Caco-2 (cell line): ENCODE data around the gene ORAI3. TPM values are rescaled to one million over a fixed set of nuclear protein-coding genes. Genes with fewer than 3 reads are reported as not detected.

Source experiments
- BruUV-seq: library from RNA; stranded (reverse); fragments of 400-500 nt; replicated peaks from 2 replicates; lab custom pipeline; 2021; lab: Mats Ljungman, UMichigan
- CTCF ChIA-PET: fragments of 300-600 bp; sonication (Branson Sonifier 250); formaldehyde crosslinking; loops from one replicate; lab custom pipeline; 2022; ENCODE audit warnings: antibody characterized with exemption; lab: Charles Lee
- POLR2A ChIA-PET: fragments of 300-600 bp; sonication (Branson Sonifier 250); formaldehyde crosslinking; loops from one replicate; lab custom pipeline; 2022; ENCODE audit warnings: antibody characterized with exemption; lab: Charles Lee
- DNase-seq, 2 experiments: peaks; one replicate each; pipeline versions ENCODE4 v3.0.0 to v3.0.0-alpha.2; 2020 to 2022
- H3K27me3 ChIP-seq: replicated peaks from 2 replicates; pipeline ENCODE4 v1.6.0; 2011; ENCODE audit warnings: low read length; ENCODE audit not compliant: control insufficient read depth, insufficient read depth
- H3K36me3 ChIP-seq: 2 replicates; pipeline ENCODE4 v1.5.1; 2011; ENCODE audit warnings: low read length; ENCODE audit not compliant: control insufficient read depth, insufficient read depth
- H3K4me1 ChIP-seq: fragments of 250-450 bp; sonication (Bioruptor Pico); 2 replicates; pipeline ENCODE4 v1.5.1; 2020; ENCODE audit warnings: mild to moderate bottlenecking
- H3K4me3 ChIP-seq: 2 replicates; pipeline ENCODE4 v1.5.1; 2011; ENCODE audit warnings: low read depth, mild to moderate bottlenecking, control low read depth, low read length
- H3K9me3 ChIP-seq: fragments of 250-450 bp; sonication (Bioruptor Pico); 2 replicates; pipeline ENCODE4 v1.5.1; 2020; ENCODE audit warnings: mild to moderate bottlenecking, moderate library complexity
- H3K27ac Mint-ChIP-seq: one replicate; pipeline ENCODE4 v1.8.0; 2022; ENCODE audit warnings: mixed read lengths; ENCODE audit not compliant: unreplicated experiment
- H3K27me3 Mint-ChIP-seq: one replicate; pipeline ENCODE4 v1.8.0; 2022; ENCODE audit warnings: mixed read lengths; ENCODE audit not compliant: insufficient read depth, unreplicated experiment
- H3K36me3 Mint-ChIP-seq: one replicate; pipeline ENCODE4 v1.8.0; 2022; ENCODE audit warnings: mild to moderate bottlenecking, mixed read lengths; ENCODE audit not compliant: insufficient read depth, unreplicated experiment
- H3K4me1 Mint-ChIP-seq: one replicate; pipeline ENCODE4 v1.8.0; 2022; ENCODE audit warnings: low read depth, mixed read lengths; ENCODE audit not compliant: unreplicated experiment
- H3K4me3 Mint-ChIP-seq: one replicate; pipeline ENCODE4 v1.8.0; 2022; ENCODE audit warnings: mild to moderate bottlenecking, moderate library complexity, mixed read lengths; ENCODE audit not compliant: unreplicated experiment
- H3K9me3 Mint-ChIP-seq: one replicate; pipeline ENCODE4 v1.8.0; 2022; ENCODE audit warnings: mixed read lengths; ENCODE audit not compliant: unreplicated experiment
- intact Hi-C: fragments of 100-400 bp; cut with micrococcal nuclease; formaldehyde crosslinking; loops from one replicate; pipeline ENCODE4 v1.10.0; 2022; ENCODE audit not compliant: unreplicated experiment
- total RNA-seq: library from RNA; stranded (reverse); gene quantifications from 2 replicates; pipeline ENCODE4 v1.2.3, GENCODE V29; 2022
- TF ChIP-seq, protein P1 (sequence below), 2 experiments: fragments of 200-600 bp in 1 of 2; IDR thresholded peaks; 1 replicate in 1 of 2; 2 replicates in 1 of 2; pipeline versions ENCODE4 v1.5.1 to v1.8.0; 2011 to 2022; ENCODE audit warnings: antibody characterized with exemption in 1 of 2, control low read depth in 1 of 2, inconsistent platforms in 1 of 2, low read depth in 1 of 2, low read length in 1 of 2, mild to moderate bottlenecking in 1 of 2, moderate library complexity in 1 of 2; ENCODE audit not compliant: insufficient read depth in 1 of 2, severe bottlenecking in 1 of 2, unreplicated experiment in 1 of 2

The ORAI3 gene
- total RNA-seq, 1 experiment from 2014 or later = 4.7 TPM

DNA sequence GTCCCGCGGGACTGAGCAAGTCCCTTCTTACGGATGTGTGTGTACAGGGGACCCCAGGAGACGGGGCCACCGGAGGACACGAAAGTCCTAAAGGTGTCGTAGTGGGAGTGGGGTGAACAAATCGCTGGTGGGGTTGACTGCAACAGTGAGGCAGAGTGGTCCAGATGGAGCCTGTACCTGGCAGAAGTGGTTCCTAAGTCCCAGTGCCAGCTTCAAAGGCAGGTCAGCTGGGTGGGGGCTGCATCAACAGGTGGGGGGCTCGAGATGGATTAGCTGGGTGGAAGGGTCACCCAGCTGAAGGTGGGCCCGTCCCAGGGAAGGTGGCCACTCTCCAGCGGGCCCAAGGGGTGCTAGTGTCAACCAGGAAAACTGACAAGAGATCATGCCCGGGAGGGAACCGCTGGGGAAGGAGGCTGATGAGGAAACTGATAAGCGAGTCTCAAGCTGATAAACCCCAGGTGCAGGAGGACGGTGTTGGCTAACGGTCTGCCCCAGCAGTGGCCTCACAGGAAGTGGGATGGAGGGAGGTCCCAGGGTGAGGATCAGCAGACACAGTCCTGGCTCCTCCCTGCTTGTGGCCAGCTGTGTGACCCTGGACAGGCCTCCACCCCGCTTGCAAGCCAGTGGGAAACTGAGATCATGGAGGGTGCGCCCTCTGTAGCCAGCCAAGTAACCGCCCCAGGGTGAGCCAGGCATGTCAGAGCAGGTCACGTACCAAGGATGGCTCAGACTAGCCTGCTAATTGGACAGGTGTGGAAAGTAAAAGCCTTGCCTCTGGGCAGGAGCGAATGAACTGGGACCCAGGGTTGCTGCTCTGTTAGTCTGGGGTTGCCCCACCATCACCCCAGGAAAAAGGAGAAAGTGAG, 1.0 kb downstream of the ORAI3 start:
- no peaks in the 10 kb centered on the region for H3K27me3 Mint-ChIP-seq
- H3K27ac Mint-ChIP-seq = peak overlapping the region; percentile 39
- H3K4me1 Mint-ChIP-seq = peaks cover 8% of the 10 kb centered on the region
- intact Hi-C loops = no loop called here
- peak; percentile 61 to 81 for DNase-seq
- peaks cover 12% of the 10 kb centered on the region for H3K4me1 ChIP-seq
- CTCF ChIA-PET = interaction anchor here (0.7 to 0.8 kb wide), 4 partner anchors 27 to 927 kb away, joined by 3 to 9 read pairs (median 6); no protein-coding TSS in a partner anchor
- no peaks in the 10 kb centered on the region for H3K9me3 Mint-ChIP-seq
- TF ChIP-seq, protein P1, sequence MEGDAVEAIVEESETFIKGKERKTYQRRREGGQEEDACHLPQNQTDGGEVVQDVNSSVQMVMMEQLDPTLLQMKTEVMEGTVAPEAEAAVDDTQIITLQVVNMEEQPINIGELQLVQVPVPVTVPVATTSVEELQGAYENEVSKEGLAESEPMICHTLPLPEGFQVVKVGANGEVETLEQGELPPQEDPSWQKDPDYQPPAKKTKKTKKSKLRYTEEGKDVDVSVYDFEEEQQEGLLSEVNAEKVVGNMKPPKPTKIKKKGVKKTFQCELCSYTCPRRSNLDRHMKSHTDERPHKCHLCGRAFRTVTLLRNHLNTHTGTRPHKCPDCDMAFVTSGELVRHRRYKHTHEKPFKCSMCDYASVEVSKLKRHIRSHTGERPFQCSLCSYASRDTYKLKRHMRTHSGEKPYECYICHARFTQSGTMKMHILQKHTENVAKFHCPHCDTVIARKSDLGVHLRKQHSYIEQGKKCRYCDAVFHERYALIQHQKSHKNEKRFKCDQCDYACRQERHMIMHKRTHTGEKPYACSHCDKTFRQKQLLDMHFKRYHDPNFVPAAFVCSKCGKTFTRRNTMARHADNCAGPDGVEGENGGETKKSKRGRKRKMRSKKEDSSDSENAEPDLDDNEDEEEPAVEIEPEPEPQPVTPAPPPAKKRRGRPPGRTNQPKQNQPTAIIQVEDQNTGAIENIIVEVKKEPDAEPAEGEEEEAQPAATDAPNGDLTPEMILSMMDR (IDR thresholded peaks at IDR 0.05; ENCODE audit: insufficient read depth in 1 of 2, low read depth in 1 of 2, low read length in 1 of 2, severe bottlenecking in 1 of 2, unreplicated experiment in 1 of 2) = no peak
- peak overlapping the region; percentile 74 for H3K4me3 Mint-ChIP-seq
- H3K36me3 ChIP-seq = no peaks in the 10 kb centered on the region
- BruUV-seq = TSS peak; percentile 11
- H3K4me3 ChIP-seq = peak overlapping the region; percentile 73
- H3K27me3 ChIP-seq = no peaks in the 10 kb centered on the region
- H3K9me3 ChIP-seq = no peaks in the 10 kb centered on the region
- peaks cover 45% of the 10 kb centered on the region for H3K36me3 Mint-ChIP-seq
- POLR2A ChIA-PET = interaction anchor here (0.6 kb wide), 3 partner anchors 10 to 493 kb away, joined by 3 to 7 read pairs (median 3); no protein-coding TSS in a partner anchor

DNA sequence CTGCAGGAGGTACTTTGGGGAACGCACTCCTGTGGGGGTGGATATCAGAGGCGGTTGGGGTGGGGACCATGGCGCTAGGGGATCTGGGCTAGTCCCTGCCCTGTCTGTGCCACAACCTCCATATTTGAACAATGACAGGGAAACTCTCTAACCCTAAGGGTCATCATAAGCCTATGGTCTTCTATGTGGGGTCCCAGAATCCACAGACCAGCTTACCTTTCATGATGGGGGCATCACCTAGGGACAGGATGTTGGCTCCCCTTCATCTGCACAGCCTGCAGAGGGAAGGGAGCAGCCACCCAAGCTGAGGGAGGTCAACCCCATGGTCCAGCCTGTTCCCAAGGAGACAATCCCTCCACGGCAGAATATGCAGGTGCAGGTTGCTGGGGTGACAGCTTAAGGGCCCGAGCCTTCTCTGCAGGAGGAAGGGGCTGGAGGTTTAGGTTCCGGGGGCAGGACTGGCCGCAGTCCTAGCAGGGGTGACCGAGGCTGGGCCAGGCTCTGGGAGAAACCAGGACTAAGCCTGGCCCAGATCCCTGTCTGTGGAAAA, 1.7 kb downstream of the ORAI3 start:
- intact Hi-C loops = no loop called here
- Mint-ChIP-seq H3K36me3 (peaks cover 38% of the 10 kb centered on the region), H3K9me3 (no peaks in the 10 kb centered on the region), H3K27me3 (no peaks in the 10 kb centered on the region), H3K4me3 (no peak overlapping the region), H3K4me1 (peaks cover 8% of the 10 kb centered on the region), H3K27ac (peak overlapping the region; percentile 39)
- Histone ChIP-seq H3K4me3 (no peak overlapping the region; the same call in 1 of the 2 replicates), H3K4me1 (peaks cover 12% of the 10 kb centered on the region), H3K9me3 (no peaks in the 10 kb centered on the region), H3K36me3 (no peaks in the 10 kb centered on the region), H3K27me3 (no peaks in the 10 kb centered on the region)
- ChIA-PET CTCF (no interaction called here), POLR2A (no interaction called here)
- DNase-seq = no peak
- no TSS peak for BruUV-seq
- TF ChIP-seq, protein P1 (IDR thresholded peaks at IDR 0.05; ENCODE audit: insufficient read depth in 1 of 2, low read depth in 1 of 2, low read length in 1 of 2, severe bottlenecking in 1 of 2, unreplicated experiment in 1 of 2) = no peak

DNA sequence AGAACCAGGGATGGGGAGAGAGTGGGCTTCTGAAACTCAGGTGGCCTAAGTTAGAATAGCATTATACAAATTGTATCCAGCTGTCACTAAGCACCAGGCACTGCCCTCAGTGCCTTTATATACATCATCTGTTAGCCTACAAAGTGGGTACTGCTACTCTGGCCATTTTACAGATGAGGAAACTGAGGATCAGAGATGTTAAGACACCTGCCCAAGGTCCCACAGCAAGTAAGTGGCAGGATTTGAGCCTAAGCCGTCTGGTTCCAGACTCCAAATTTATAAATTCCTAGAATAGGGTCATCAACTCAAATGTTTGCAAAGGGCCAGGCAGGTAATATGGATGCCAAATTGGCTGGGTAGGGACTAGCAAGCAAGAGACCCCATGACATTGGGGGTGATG, 2.3 kb downstream of the ORAI3 start:
- H3K27ac Mint-ChIP-seq = no peak overlapping the region
- no peaks in the 10 kb centered on the region for H3K9me3 ChIP-seq
- peaks cover 12% of the 10 kb centered on the region for H3K4me1 ChIP-seq
- intact Hi-C loops = no loop called here
- peaks cover 35% of the 10 kb centered on the region for H3K36me3 Mint-ChIP-seq
- CTCF ChIA-PET = no interaction called here
- H3K27me3 ChIP-seq = no peaks in the 10 kb centered on the region
- no peak overlapping the region for H3K4me3 ChIP-seq
- H3K4me1 Mint-ChIP-seq = peaks cover 8% of the 10 kb centered on the region
- no peaks in the 10 kb centered on the region for H3K36me3 ChIP-seq
- no peak overlapping the region for H3K4me3 Mint-ChIP-seq
- no peaks in the 10 kb centered on the region for H3K9me3 Mint-ChIP-seq
- no peaks in the 10 kb centered on the region for H3K27me3 Mint-ChIP-seq
- BruUV-seq = no TSS peak
- POLR2A ChIA-PET = no interaction called here
- no peak for DNase-seq
- TF ChIP-seq, protein P1 (IDR thresholded peaks at IDR 0.05; ENCODE audit: insufficient read depth in 1 of 2, low read depth in 1 of 2, low read length in 1 of 2, severe bottlenecking in 1 of 2, unreplicated experiment in 1 of 2) = no peak
